HG03039 (cell line): ENCODE results near the gene SLX4.

Experiments used
- ATAC-seq: cut with Tn5 transposase; IDR thresholded peaks from one replicate; pipeline ENCODE4 v1.9.1; 2021; ENCODE audit warnings: mild to moderate bottlenecking, moderate library complexity; ENCODE audit not compliant: unreplicated experiment

SLX4 gene

GRCh38 chr16:3602320-3602653, 9.1 kb downstream of the SLX4 start:
- ATAC-seq: no peak

- no peak for ATAC-seq
Observed at GRCh38 chr16:3601614-3602319, 9.6 kb downstream of the SLX4 start.

- no peak for ATAC-seq
Observed at GRCh38 chr16:3599922-3600321, 11.5 kb downstream of the SLX4 start.

- ATAC-seq: no peak
Observed at GRCh38 chr16:3599121-3599520, 12.3 kb downstream of the SLX4 start.

GRCh38 chr16:3598236-3598635, 13.2 kb downstream of the SLX4 start:
- ATAC-seq: no peak

- no peak for ATAC-seq
Observed at GRCh38 chr16:3597676-3598075, 13.7 kb downstream of the SLX4 start.

- ATAC-seq: no peak
Observed at GRCh38 chr16:3597226-3597625, 14.2 kb downstream of the SLX4 start.

GRCh38 chr16:3596101-3596861, 15.1 kb downstream of the SLX4 start:
- no peak for ATAC-seq

- ATAC-seq: no peak
Observed at GRCh38 chr16:3595521-3596021, 15.8 kb downstream of the SLX4 start.

GRCh38 chr16:3595110-3595486, 16.3 kb downstream of the SLX4 start:
- no peak for ATAC-seq

GRCh38 chr16:3594316-3595109, 16.9 kb downstream of the SLX4 start:
- ATAC-seq: no peak

- ATAC-seq: no peak
Observed at GRCh38 chr16:3592559-3592958, 18.8 kb downstream of the SLX4 start.

GRCh38 chr16:3591991-3592390, 19.4 kb downstream of the SLX4 start:
- no peak for ATAC-seq

- ATAC-seq: no peak
Observed at GRCh38 chr16:3591436-3591803, 20.0 kb downstream of the SLX4 start.

- no peak for ATAC-seq
Observed at GRCh38 chr16:3590736-3591435, 20.5 kb downstream of the SLX4 start.

GRCh38 chr16:3589991-3590701, 21.3 kb downstream of the SLX4 start:
- ATAC-seq: no peak

- ATAC-seq: no peak
Observed at GRCh38 chr16:3589441-3589921, 21.9 kb downstream of the SLX4 start.

GRCh38 chr16:3589001-3589400, 22.4 kb downstream of the SLX4 start:
- no peak for ATAC-seq

- peak; percentile 54 for ATAC-seq
Observed at GRCh38 chr16:3587547-3588110, 23.8 kb downstream of the SLX4 start.

GRCh38 chr16:3584412-3584811, 27.0 kb downstream of the SLX4 start:
- ATAC-seq: no peak
